CD8-positive, alpha-beta memory T cell (primary cell): ENCODE data around the gene FAM135A. TPM values are rescaled to one million over a fixed set of nuclear protein-coding genes. Genes with fewer than 3 reads are reported as not detected.
"Not testable (repeated sequence)": the region's sequence is repeated elsewhere in the genome, so short reads cannot be mapped to it uniquely, and the experiment has no call there.

Source experiments
- CTCF ChIA-PET: fragments of 350-600 bp; sonication (Branson Sonifier 250); formaldehyde crosslinking; loops from one replicate; lab custom pipeline; 2021; ENCODE audit warnings: antibody characterized with exemption; lab: Charles Lee
- POLR2A ChIA-PET: fragments of 350-600 bp; sonication (Branson Sonifier 250); formaldehyde crosslinking; loops from one replicate; lab custom pipeline; 2021; ENCODE audit warnings: antibody characterized with exemption; lab: Charles Lee
- DNase-seq, 5 donors: peaks; one replicate each; pipeline versions ENCODE4 v3.0.0 to v3.0.0-alpha.2; 2020 to 2022; ENCODE audit warnings: mixed read lengths in 1 of 5
- H3K27ac ChIP-seq: one replicate; pipeline ENCODE4 v1.7.0; 2013; ENCODE audit warnings: low read depth, mild to moderate bottlenecking, low read length, moderate library complexity
- H3K27me3 ChIP-seq: 2 replicates; pipeline ENCODE4 v1.7.0; 2013; ENCODE audit warnings: low read length, mild to moderate bottlenecking; ENCODE audit not compliant: insufficient read depth, poor library complexity, severe bottlenecking
- H3K36me3 ChIP-seq: 2 replicates; pipeline ENCODE4 v1.7.0; 2013; ENCODE audit warnings: mild to moderate bottlenecking, low read length, moderate library complexity; ENCODE audit not compliant: insufficient read depth
- H3K4me1 ChIP-seq: 2 replicates; pipeline ENCODE4 v1.7.0; 2013; ENCODE audit warnings: mild to moderate bottlenecking, low read length, moderate library complexity; ENCODE audit not compliant: insufficient read depth
- H3K4me3 ChIP-seq: 2 replicates; pipeline ENCODE4 v1.7.0; 2013; ENCODE audit warnings: mild to moderate bottlenecking, low read length
- H3K9me3 ChIP-seq: 2 replicates; pipeline ENCODE4 v1.7.0; 2013; ENCODE audit warnings: mild to moderate bottlenecking, low read length
- H3K27ac Mint-ChIP-seq, 8 donors: one replicate each; pipeline ENCODE4 v1.8.0; 2020 to 2021; ENCODE audit warnings: mixed read lengths in 8 of 8, mild to moderate bottlenecking in 6 of 8, inconsistent platforms in 3 of 8, moderate library complexity in 3 of 8
- H3K27me3 Mint-ChIP-seq, 2 donors: one replicate each; pipeline ENCODE4 v1.8.0; 2020 to 2021; ENCODE audit warnings: mixed read lengths in 2 of 2, mild to moderate bottlenecking in 1 of 2, moderate library complexity in 1 of 2
- H3K36me3 Mint-ChIP-seq, 3 donors: one replicate each; pipeline ENCODE4 v1.8.0; 2020 to 2021; ENCODE audit warnings: mixed read lengths in 3 of 3, inconsistent platforms in 1 of 3, mild to moderate bottlenecking in 1 of 3
- H3K4me1 Mint-ChIP-seq, 3 donors: one replicate each; pipeline ENCODE4 v1.8.0; 2020 to 2021; ENCODE audit warnings: mixed read lengths in 3 of 3, inconsistent platforms in 1 of 3, mild to moderate bottlenecking in 1 of 3
- H3K4me3 Mint-ChIP-seq, 7 donors: one replicate each; pipeline ENCODE4 v1.8.0; 2020 to 2021; ENCODE audit warnings: mixed read lengths in 7 of 7, mild to moderate bottlenecking in 6 of 7, moderate library complexity in 4 of 7, inconsistent platforms in 2 of 7
- H3K9me3 Mint-ChIP-seq, 5 donors: one replicate each; pipeline ENCODE4 v1.8.0; 2020 to 2022; ENCODE audit warnings: mixed read lengths in 5 of 5, mild to moderate bottlenecking in 3 of 5, moderate library complexity in 2 of 5, inconsistent platforms in 1 of 5
- polyA plus RNA-seq: library from polyadenylated mRNA; unstranded; fragments of 300-500 nt; fragmentation: Illumina TruSeq; gene quantifications from one replicate; pipeline ENCODE4 v1.2.3, GENCODE V29; 2021
- total RNA-seq, 2 experiments: library from RNA; stranded (reverse); gene quantifications; one replicate each; pipeline ENCODE4 v1.2.3, GENCODE V29; 2021

Gene FAM135A
- total and polyA plus RNA-seq, 3 experiments from 2014 or later, result 3.0 to 5.8 (median 5.7) TPM

- Histone ChIP-seq H3K27ac (no peak overlapping the region), H3K27me3 (no peaks in the 10 kb centered on the region), H3K36me3 (no peaks in the 10 kb centered on the region), H3K4me1 (no peaks in the 10 kb centered on the region), H3K9me3 (no peaks in the 10 kb centered on the region), H3K4me3 (no peak overlapping the region)
- H3K36me3 Mint-ChIP-seq, result peaks cover 9 to 30% (median 11%) of the 10 kb centered on the region in 3 donors
- no peaks in the 10 kb centered on the region for H3K4me1 Mint-ChIP-seq
- POLR2A ChIA-PET, result no interaction called here
- DNase-seq, result no peak
- CTCF ChIA-PET, result no interaction called here
- H3K4me3 Mint-ChIP-seq, result no peak overlapping the region
- H3K27ac Mint-ChIP-seq, result peak overlapping the region in 1 of 8 donors; percentile 69
- H3K27me3 Mint-ChIP-seq, result no peaks in the 10 kb centered on the region
- H3K9me3 Mint-ChIP-seq, result peaks cover 0 to 5% (median 0%) of the 10 kb centered on the region in 5 donors
Observed at GRCh38 chr6:70590400-70590799, 177.1 kb downstream of the FAM135A start.

- POLR2A ChIA-PET, result no interaction called here
- Histone ChIP-seq H3K9me3 (no peaks in the 10 kb centered on the region), H3K36me3 (no peaks in the 10 kb centered on the region), H3K4me1 (no peaks in the 10 kb centered on the region), H3K27ac (no peak overlapping the region), H3K27me3 (no peaks in the 10 kb centered on the region), H3K4me3 (no peak overlapping the region)
- CTCF ChIA-PET, result no interaction called here
- Mint-ChIP-seq H3K4me1 (no peaks in the 10 kb centered on the region), H3K27ac (no peak overlapping the region), H3K36me3 (peaks cover 2 to 19% (median 11%) of the 10 kb centered on the region in 3 donors), H3K9me3 (peaks cover 0 to 5% (median 0%) of the 10 kb centered on the region in 5 donors), H3K27me3 (no peaks in the 10 kb centered on the region), H3K4me3 (no peak overlapping the region)
- DNase-seq, result no peak
Observed at GRCh38 chr6:70592391-70593117, 179.2 kb downstream of the FAM135A start.

- Mint-ChIP-seq H3K4me3 (no peak overlapping the region), H3K9me3 (peaks cover 0 to 5% (median 0%) of the 10 kb centered on the region in 5 donors), H3K36me3 (peaks cover 2 to 15% (median 11%) of the 10 kb centered on the region in 3 donors), H3K27me3 (no peaks in the 10 kb centered on the region), H3K4me1 (no peaks in the 10 kb centered on the region), H3K27ac (no peak overlapping the region)
- Histone ChIP-seq H3K9me3 (no peaks in the 10 kb centered on the region), H3K36me3 (no peaks in the 10 kb centered on the region), H3K27ac (no peak overlapping the region), H3K4me3 (no peak overlapping the region), H3K27me3 (no peaks in the 10 kb centered on the region), H3K4me1 (no peaks in the 10 kb centered on the region)
- CTCF ChIA-PET, result interaction anchor here (1.1 kb wide), 1 partner anchor 17 kb away, joined by 3 read pairs; no protein-coding TSS in a partner anchor
- POLR2A ChIA-PET, result no interaction called here
- no peak for DNase-seq
Observed at GRCh38 chr6:70593118-70593486, 179.8 kb downstream of the FAM135A start.

- CTCF ChIA-PET, result no interaction called here
- H3K9me3 Mint-ChIP-seq, result peaks cover 0 to 7% (median 3%) of the 10 kb centered on the region in 5 donors
- H3K9me3 ChIP-seq, result no peaks in the 10 kb centered on the region
- no peaks in the 10 kb centered on the region for H3K27me3 Mint-ChIP-seq
- POLR2A ChIA-PET, result no interaction called here
- H3K27me3 ChIP-seq, result no peaks in the 10 kb centered on the region
- no peak overlapping the region for H3K4me3 Mint-ChIP-seq
- no peaks in the 10 kb centered on the region for H3K4me1 ChIP-seq
- H3K4me3 ChIP-seq, result no peak overlapping the region
- H3K36me3 ChIP-seq, result no peaks in the 10 kb centered on the region
- peaks cover under 1 to 12% (median 1%) of the 10 kb centered on the region in 3 donors for H3K36me3 Mint-ChIP-seq
- peaks cover 3 to 7% (median 5%) of the 10 kb centered on the region in 3 donors for H3K4me1 Mint-ChIP-seq
- DNase-seq, result peak in 1 of 5 donors; percentile 1
- peak overlapping the region in 2 of 8 donors; percentile 30 to 74 for H3K27ac Mint-ChIP-seq
- H3K27ac ChIP-seq, result no peak overlapping the region
Observed at GRCh38 chr6:70599187-70599586, 185.9 kb downstream of the FAM135A start.

- Mint-ChIP-seq H3K27ac (no peak overlapping the region), H3K4me3 (no peak overlapping the region), H3K36me3 (peaks cover 0 to 16% (median 1%) of the 10 kb centered on the region in 3 donors), H3K27me3 (peaks cover 0 to 2% of the 10 kb centered on the region in 2 donors), H3K4me1 (peaks cover 3 to 7% (median 5%) of the 10 kb centered on the region in 3 donors), H3K9me3 (peaks cover 0 to 9% (median 4%) of the 10 kb centered on the region in 5 donors)
- no peaks in the 10 kb centered on the region for H3K4me1 ChIP-seq
- H3K27me3 ChIP-seq, result no peaks in the 10 kb centered on the region
- H3K36me3 ChIP-seq, result no peaks in the 10 kb centered on the region
- H3K27ac ChIP-seq, result no peak overlapping the region
- H3K4me3 ChIP-seq, result no peak overlapping the region
- ChIA-PET CTCF (no interaction called here), POLR2A (no interaction called here)
- no peak for DNase-seq
- no peaks in the 10 kb centered on the region for H3K9me3 ChIP-seq
Observed at GRCh38 chr6:70601014-70601413, 187.7 kb downstream of the FAM135A start.

GRCh38 chr6:70604254-70604653 is 190.9 kb downstream of the FAM135A start:
- Mint-ChIP-seq H3K9me3 (peaks cover 0 to 9% (median 4%) of the 10 kb centered on the region in 5 donors), H3K4me1 (peaks cover 6 to 9% (median 8%) of the 10 kb centered on the region in 3 donors), H3K27ac (no peak overlapping the region), H3K4me3 (no peak overlapping the region), H3K36me3 (peaks cover 0 to 19% (median 0%) of the 10 kb centered on the region in 3 donors), H3K27me3 (peaks cover 0 to 4% of the 10 kb centered on the region in 2 donors)
- Histone ChIP-seq H3K36me3 (no peaks in the 10 kb centered on the region), H3K4me3 (no peak overlapping the region), H3K4me1 (no peaks in the 10 kb centered on the region), H3K27me3 (no peaks in the 10 kb centered on the region), H3K9me3 (no peaks in the 10 kb centered on the region), H3K27ac (no peak overlapping the region)
- CTCF ChIA-PET, result no interaction called here
- POLR2A ChIA-PET, result no interaction called here
- DNase-seq, result no peak

- H3K27ac Mint-ChIP-seq, H3K36me3 ChIP-seq, H3K27me3 Mint-ChIP-seq, POLR2A ChIA-PET, DNase-seq, CTCF ChIA-PET, H3K27ac ChIP-seq, H3K9me3 ChIP-seq, H3K27me3 ChIP-seq, H3K9me3 Mint-ChIP-seq, H3K4me1 Mint-ChIP-seq, H3K4me3 ChIP-seq, H3K4me1 ChIP-seq: not testable (repeated sequence)
- Mint-ChIP-seq H3K36me3 (peaks cover 0 to 19% (median 0%) of the 10 kb centered on the region in 3 donors), H3K4me3 (peak overlapping the region in 1 of 7 donors; percentile 7)
Observed at GRCh38 chr6:70607371-70607770, 194.1 kb downstream of the FAM135A start.

GRCh38 chr6:70609181-70609580 is 195.9 kb downstream of the FAM135A start:
- H3K36me3 Mint-ChIP-seq, result peaks cover 0 to 10% (median 0%) of the 10 kb centered on the region in 3 donors
- H3K9me3 Mint-ChIP-seq, CTCF ChIA-PET, H3K27me3 Mint-ChIP-seq, H3K4me1 ChIP-seq, H3K4me3 Mint-ChIP-seq, DNase-seq, H3K27ac ChIP-seq, H3K4me1 Mint-ChIP-seq, H3K27me3 ChIP-seq, H3K4me3 ChIP-seq, H3K36me3 ChIP-seq, H3K27ac Mint-ChIP-seq, POLR2A ChIA-PET, H3K9me3 ChIP-seq: not testable (repeated sequence)
